H9 (cell line): ENCODE results near the gene R3HCC1L. TPM values are rescaled to one million over a fixed set of nuclear protein-coding genes. Genes with fewer than 3 reads are reported as not detected.

Source experiments
- DNase-seq: peaks from one replicate; pipeline ENCODE4 v3.0.0-alpha.2; 2017
- H2AFZ ChIP-seq: one replicate; pipeline ENCODE4 v1.6.1; 2013; ENCODE audit warnings: mild to moderate bottlenecking, low read length, control low read depth, moderate library complexity
- H2AK5ac ChIP-seq: 2 replicates; pipeline ENCODE4 v1.6.1; 2013; ENCODE audit warnings: low read length, control low read depth, mixed read lengths; ENCODE audit not compliant: insufficient read length
- H2BK120ac ChIP-seq: one replicate; pipeline ENCODE4 v1.6.1; 2013; ENCODE audit warnings: low read depth, mild to moderate bottlenecking, low read length, control low read depth, inconsistent platforms; ENCODE audit not compliant: poor library complexity, severe bottlenecking
- H2BK12ac ChIP-seq: 2 replicates; pipeline ENCODE4 v1.6.1; 2013; ENCODE audit warnings: low read length, control low read depth, mixed read lengths, low read depth; ENCODE audit not compliant: insufficient read length
- H2BK15ac ChIP-seq: 2 replicates; pipeline ENCODE4 v1.6.1; 2013; ENCODE audit warnings: low read depth, low read length, control low read depth
- H2BK20ac ChIP-seq: one replicate; pipeline ENCODE4 v1.6.1; 2013; ENCODE audit warnings: low read depth, mild to moderate bottlenecking, low read length, control low read depth, inconsistent platforms; ENCODE audit not compliant: poor library complexity, severe bottlenecking
- H2BK5ac ChIP-seq: 2 replicates; pipeline ENCODE4 v1.6.1; 2013; ENCODE audit warnings: low read length, control low read depth, mixed read lengths; ENCODE audit not compliant: insufficient read length
- H3K14ac ChIP-seq: 2 replicates; pipeline ENCODE4 v1.6.1; 2013; ENCODE audit warnings: low read length, control low read depth; ENCODE audit not compliant: insufficient read depth
- H3K18ac ChIP-seq: 2 replicates; pipeline ENCODE4 v1.6.1; 2013; ENCODE audit warnings: low read depth, mild to moderate bottlenecking, mixed read lengths, low read length, control low read depth; ENCODE audit not compliant: insufficient read length
- H3K23ac ChIP-seq: 2 replicates; pipeline ENCODE4 v1.6.1; 2013; ENCODE audit warnings: low read length, control low read depth, mixed read lengths, low read depth; ENCODE audit not compliant: insufficient read length
- H3K23me2 ChIP-seq: 2 replicates; pipeline ENCODE4 v1.6.1; 2013; ENCODE audit warnings: low read depth, mild to moderate bottlenecking, mixed read lengths, low read length, control low read depth; ENCODE audit not compliant: insufficient read length, poor library complexity, severe bottlenecking
- H3K27ac ChIP-seq: 2 replicates; pipeline ENCODE4 v1.5.1; 2013; ENCODE audit warnings: low read length, control low read depth, mixed read lengths, low read depth; ENCODE audit not compliant: insufficient read length
- H3K27me3 ChIP-seq: 2 replicates; pipeline ENCODE4 v1.6.1; 2013; ENCODE audit warnings: low read length, control low read depth, inconsistent platforms; ENCODE audit not compliant: insufficient read depth
- H3K4ac ChIP-seq: 2 replicates; pipeline ENCODE4 v1.6.1; 2013; ENCODE audit warnings: low read depth, mild to moderate bottlenecking, control low read depth, inconsistent platforms, low read length, moderate library complexity
- H3K4me1 ChIP-seq: 2 replicates; pipeline ENCODE4 v1.6.1; 2013; ENCODE audit warnings: low read length, control low read depth, inconsistent platforms; ENCODE audit not compliant: insufficient read depth
- H3K4me2 ChIP-seq: 2 replicates; pipeline ENCODE4 v1.6.1; 2013; ENCODE audit warnings: low read length, control low read depth, mixed read lengths; ENCODE audit not compliant: insufficient read length, insufficient read depth
- H3K56ac ChIP-seq: 2 replicates; pipeline ENCODE4 v1.6.1; 2013; ENCODE audit warnings: low read depth, mild to moderate bottlenecking, mixed read lengths, low read length, control low read depth; ENCODE audit not compliant: insufficient read length
- H3K79me1 ChIP-seq: 2 replicates; pipeline ENCODE4 v1.6.1; 2013; ENCODE audit warnings: low read depth, mild to moderate bottlenecking, moderate library complexity, low read length, control low read depth, inconsistent platforms; ENCODE audit not compliant: insufficient read depth, poor library complexity, severe bottlenecking
- H3K79me2 ChIP-seq: 2 replicates; pipeline ENCODE4 v1.6.1; 2013; ENCODE audit warnings: low read length, control low read depth, inconsistent platforms; ENCODE audit not compliant: insufficient read depth
- H3K9ac ChIP-seq: 2 replicates; pipeline ENCODE4 v1.6.1; 2013; ENCODE audit warnings: low read length, control low read depth, mixed read lengths; ENCODE audit not compliant: insufficient read length; ENCODE audit errors: extremely low read depth
- H3K9me3 ChIP-seq: one replicate; pipeline ENCODE4 v1.6.1; 2013; ENCODE audit warnings: low read depth, low read length, inconsistent platforms; ENCODE audit not compliant: control insufficient read depth
- H3T11ph ChIP-seq: one replicate; pipeline ENCODE4 v1.6.1; 2013; ENCODE audit warnings: mild to moderate bottlenecking, low read length, control low read depth, inconsistent platforms
- H4K20me1 ChIP-seq: one replicate; pipeline ENCODE4 v1.6.1; 2013; ENCODE audit not compliant: control insufficient read depth, insufficient read length, insufficient read depth
- H4K5ac ChIP-seq: 2 replicates; pipeline ENCODE4 v1.6.1; 2013; ENCODE audit warnings: low read depth, mild to moderate bottlenecking, mixed read lengths, low read length, control low read depth; ENCODE audit not compliant: insufficient read length
- H4K8ac ChIP-seq: replicated peaks from 2 replicates; pipeline ENCODE4 v1.6.1; 2013; ENCODE audit warnings: low read length, control low read depth, mixed read lengths, low read depth; ENCODE audit not compliant: insufficient read length
- H4K91ac ChIP-seq: 2 replicates; pipeline ENCODE4 v1.6.1; 2013; ENCODE audit warnings: low read depth, mild to moderate bottlenecking, moderate library complexity, mixed read lengths, low read length, control low read depth; ENCODE audit not compliant: insufficient read length
- H3K27ac Mint-ChIP-seq, 3 experiments: 2 replicates in 2 of 3; 3 replicates in 1 of 3; pipeline ENCODE4 v1.8.0; 2020 to 2021; ENCODE audit warnings: mixed read lengths in 3 of 3, mild to moderate bottlenecking in 1 of 3, moderate library complexity in 1 of 3
- H3K27me3 Mint-ChIP-seq: 2 replicates; pipeline ENCODE4 v1.8.0; 2021; ENCODE audit warnings: low read depth, mild to moderate bottlenecking, moderate library complexity, mixed read lengths
- H3K36me3 Mint-ChIP-seq, 3 experiments: 2 replicates in 2 of 3; 3 replicates in 1 of 3; pipeline ENCODE4 v1.8.0; 2020 to 2021; ENCODE audit warnings: low read depth in 3 of 3, mixed read lengths in 3 of 3; ENCODE audit not compliant: insufficient read depth in 1 of 3
- H3K4me1 Mint-ChIP-seq, 2 experiments: 2 replicates each; pipeline ENCODE4 v1.8.0; 2020; ENCODE audit warnings: mixed read lengths in 2 of 2
- H3K4me3 Mint-ChIP-seq, 2 experiments: 2 replicates in 1 of 2; 3 replicates in 1 of 2; pipeline ENCODE4 v1.8.0; 2020 to 2021; ENCODE audit warnings: mild to moderate bottlenecking in 2 of 2, mixed read lengths in 2 of 2, moderate library complexity in 1 of 2
- H3K9me3 Mint-ChIP-seq, 2 experiments: 2 replicates in 1 of 2; 3 replicates in 1 of 2; pipeline ENCODE4 v1.8.0; 2020; ENCODE audit warnings: mild to moderate bottlenecking in 2 of 2, mixed read lengths in 2 of 2, moderate library complexity in 1 of 2
- CTCF ChIP-seq: fragments of 200-600 bp; sonication (generic); conservative IDR thresholded peaks from 3 replicates; pipeline ENCODE4 v1.8.0; 2021; ENCODE audit warnings: antibody characterized with exemption, mild to moderate bottlenecking
- WGBS: extraction: QIAGEN DNeasy Blood & Tissue Kit; methylation state at CpG from one replicate; pipeline ENCODE4 v1.1.7; 2013; ENCODE audit warnings: missing lambda C conversion rate, low lambda C conversion rate, mixed read lengths; ENCODE audit not compliant: insufficient read length; ENCODE audit errors: extremely low coverage; 5-methylcytosine and 5-hydroxymethylcytosine counted together
- total RNA-seq: library from RNA; stranded (reverse); gene quantifications from 2 replicates; pipeline ENCODE4 v1.2.1, GENCODE V29; 2021

R3HCC1L gene
- total RNA-seq, 1 experiment from 2014 or later, result 18.5 TPM

- no CpG with 5 or more reads among the region's 4 CpGs for WGBS
- Histone ChIP-seq H2BK12ac (no peak overlapping the region), H3K4me2 (no peak overlapping the region), H4K91ac (no peak overlapping the region), H4K5ac (no peak overlapping the region), H2AK5ac (no peak overlapping the region), H2BK15ac (no peak overlapping the region), H3K4me1 (no peaks in the 10 kb centered on the region), H3K9me3 (no peaks in the 10 kb centered on the region), H3K79me1 (no peaks in the 10 kb centered on the region), H4K20me1 (no peaks in the 10 kb centered on the region), H4K8ac (no peak overlapping the region), H2BK20ac (no peak overlapping the region), H3K56ac (no peak overlapping the region), H3K23ac (no peak overlapping the region), H3K79me2 (no peaks in the 10 kb centered on the region), H3T11ph (no peak overlapping the region), H3K27me3 (no peaks in the 10 kb centered on the region; the same call in 1 of the 2 replicates), H3K9ac (no peak overlapping the region), H2BK5ac (no peak overlapping the region), H3K23me2 (peaks cover 3% of the 10 kb centered on the region), H3K18ac (no peak overlapping the region), H2AFZ (no peak overlapping the region), H3K14ac (no peak overlapping the region), H2BK120ac (no peak overlapping the region), H3K27ac (no peak overlapping the region), H3K4ac (no peak overlapping the region)
- H3K36me3 Mint-ChIP-seq, result no peaks in the 10 kb centered on the region
- TF ChIP-seq CTCF, result no peak
- peaks cover 18% of the 10 kb centered on the region for H3K27me3 Mint-ChIP-seq
- H3K27ac Mint-ChIP-seq, result no peak overlapping the region
- H3K4me3 Mint-ChIP-seq, result no peak overlapping the region
- no peaks in the 10 kb centered on the region for H3K9me3 Mint-ChIP-seq
- DNase-seq, result no peak
- H3K4me1 Mint-ChIP-seq, result no peaks in the 10 kb centered on the region; a peak in 1 of 4 replicates
These were observed 49.2 kb upstream of the R3HCC1L start for GRCh38 chr10:98085238-98085637.
